ENCODE measurements around the gene CDKAL1.

DNA sequence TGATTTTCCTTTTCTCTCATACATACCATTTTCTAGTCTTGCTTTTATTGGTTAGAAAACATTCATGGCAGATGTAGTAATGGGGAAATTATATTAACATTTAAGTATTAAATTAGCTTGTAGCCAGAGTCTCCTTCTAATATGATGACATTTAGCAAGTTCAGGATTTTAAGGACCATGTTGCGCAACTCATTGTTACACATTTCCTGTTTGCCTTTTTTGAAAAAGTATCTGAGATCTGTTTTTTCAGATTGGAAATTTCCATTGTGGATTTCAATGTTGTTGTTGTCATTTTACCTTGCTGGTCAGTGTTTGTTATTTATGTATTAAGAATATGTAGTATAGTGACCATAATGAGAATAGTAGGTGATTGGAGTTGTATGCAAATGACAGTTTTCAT, 38.7 kb downstream of the CDKAL1 start:
- no peak for TF ChIP-seq SP4 (IDR thresholded peaks at IDR 0.05; ENCODE audit: low read length)
- TF ChIP-seq, protein P1, sequence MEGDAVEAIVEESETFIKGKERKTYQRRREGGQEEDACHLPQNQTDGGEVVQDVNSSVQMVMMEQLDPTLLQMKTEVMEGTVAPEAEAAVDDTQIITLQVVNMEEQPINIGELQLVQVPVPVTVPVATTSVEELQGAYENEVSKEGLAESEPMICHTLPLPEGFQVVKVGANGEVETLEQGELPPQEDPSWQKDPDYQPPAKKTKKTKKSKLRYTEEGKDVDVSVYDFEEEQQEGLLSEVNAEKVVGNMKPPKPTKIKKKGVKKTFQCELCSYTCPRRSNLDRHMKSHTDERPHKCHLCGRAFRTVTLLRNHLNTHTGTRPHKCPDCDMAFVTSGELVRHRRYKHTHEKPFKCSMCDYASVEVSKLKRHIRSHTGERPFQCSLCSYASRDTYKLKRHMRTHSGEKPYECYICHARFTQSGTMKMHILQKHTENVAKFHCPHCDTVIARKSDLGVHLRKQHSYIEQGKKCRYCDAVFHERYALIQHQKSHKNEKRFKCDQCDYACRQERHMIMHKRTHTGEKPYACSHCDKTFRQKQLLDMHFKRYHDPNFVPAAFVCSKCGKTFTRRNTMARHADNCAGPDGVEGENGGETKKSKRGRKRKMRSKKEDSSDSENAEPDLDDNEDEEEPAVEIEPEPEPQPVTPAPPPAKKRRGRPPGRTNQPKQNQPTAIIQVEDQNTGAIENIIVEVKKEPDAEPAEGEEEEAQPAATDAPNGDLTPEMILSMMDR (IDR thresholded peaks at IDR 0.05; ENCODE audit: control extremely low read depth in 1 of 3, insufficient read depth in 1 of 3, low read depth in 1 of 3, low read length in 3 of 3) = no peak
- no peak for TF ChIP-seq POLR2A (IDR thresholded peaks at IDR 0.05; ENCODE audit: control extremely low read depth in 1 of 2, low read depth in 2 of 2, low read length in 2 of 2)
- TF ChIP-seq, protein P2, sequence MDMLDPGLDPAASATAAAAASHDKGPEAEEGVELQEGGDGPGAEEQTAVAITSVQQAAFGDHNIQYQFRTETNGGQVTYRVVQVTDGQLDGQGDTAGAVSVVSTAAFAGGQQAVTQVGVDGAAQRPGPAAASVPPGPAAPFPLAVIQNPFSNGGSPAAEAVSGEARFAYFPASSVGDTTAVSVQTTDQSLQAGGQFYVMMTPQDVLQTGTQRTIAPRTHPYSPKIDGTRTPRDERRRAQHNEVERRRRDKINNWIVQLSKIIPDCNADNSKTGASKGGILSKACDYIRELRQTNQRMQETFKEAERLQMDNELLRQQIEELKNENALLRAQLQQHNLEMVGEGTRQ (IDR thresholded peaks at IDR 0.05; ENCODE audit: low read length) = no peak
- TF ChIP-seq EZH2 (IDR thresholded peaks at IDR 0.05; ENCODE audit: low read depth, low read length, severe bottlenecking) = no peak
- no peak for TF ChIP-seq SIN3A (conservative IDR thresholded peaks at IDR 0.05 in 1 of 2, IDR thresholded peaks at IDR 0.05 in 1 of 2; ENCODE audit: low read depth in 1 of 2, low read length in 2 of 2)
- TF ChIP-seq EGR1 (IDR thresholded peaks at IDR 0.05; ENCODE audit: borderline replicate concordance, low read depth, low read length) = no peak
- no peak for TF ChIP-seq POLR2AphosphoS5 (IDR thresholded peaks at IDR 0.05; ENCODE audit: low read depth, low read length)
- TF ChIP-seq EP300 (IDR thresholded peaks at IDR 0.05; ENCODE audit: borderline replicate concordance in 1 of 2, low read depth in 2 of 2, low read length in 2 of 2) = no peak

Measured in H1 (cell line).